LoVo (cell line): Measurements from ENCODE around the gene R3HDM2.
"Not testable (repeated sequence)": the region's sequence is repeated elsewhere in the genome, so short reads cannot be mapped to it uniquely, and the experiment has no call there.

Experiments used
- DNase-seq: peaks from one replicate; pipeline ENCODE4 v3.0.0-alpha.2; 2016; ENCODE audit warnings: low spot score

R3HDM2 gene

GRCh38 chr12:57329219-57329618, 101.6 kb downstream of the R3HDM2 start:
- no peak for DNase-seq

- no peak for DNase-seq
Measured at GRCh38 chr12:57325395-57325794, 105.4 kb downstream of the R3HDM2 start.

GRCh38 chr12:57323416-57323815, 107.4 kb downstream of the R3HDM2 start:
- no peak for DNase-seq

GRCh38 chr12:57320639-57321038, 110.2 kb downstream of the R3HDM2 start:
- DNase-seq: no peak

- no peak for DNase-seq
Measured at GRCh38 chr12:57319678-57320469, 111.0 kb downstream of the R3HDM2 start.

GRCh38 chr12:57315681-57316080, 115.2 kb downstream of the R3HDM2 start:
- no peak for DNase-seq

GRCh38 chr12:57312287-57312686, 118.6 kb downstream of the R3HDM2 start:
- DNase-seq: not testable (repeated sequence)

GRCh38 chr12:57309420-57309819, 121.4 kb downstream of the R3HDM2 start:
- peak; percentile 60 for DNase-seq

GRCh38 chr12:57300961-57301584, 129.8 kb downstream of the R3HDM2 start:
- no peak for DNase-seq

GRCh38 chr12:57299514-57300016, 131.3 kb downstream of the R3HDM2 start:
- DNase-seq: no peak

- DNase-seq: no peak
Measured at GRCh38 chr12:57296291-57296690, 134.6 kb downstream of the R3HDM2 start.

- DNase-seq: not testable (repeated sequence)
Measured at GRCh38 chr12:57282073-57282472, 148.8 kb downstream of the R3HDM2 start.

GRCh38 chr12:57280211-57281062, 150.4 kb downstream of the R3HDM2 start:
- DNase-seq: peak; percentile 78

- no peak for DNase-seq
Measured at GRCh38 chr12:57278465-57279381, 152.1 kb downstream of the R3HDM2 start.

GRCh38 chr12:57276935-57277563, 153.8 kb downstream of the R3HDM2 start:
- no peak for DNase-seq

GRCh38 chr12:57276233-57276632, 154.6 kb downstream of the R3HDM2 start:
- not testable (repeated sequence) for DNase-seq

- no peak for DNase-seq
Measured at GRCh38 chr12:57273516-57273915, 157.3 kb downstream of the R3HDM2 start.

GRCh38 chr12:57272337-57273151, 158.3 kb downstream of the R3HDM2 start:
- DNase-seq: no peak

GRCh38 chr12:57270966-57271470, 159.8 kb downstream of the R3HDM2 start:
- DNase-seq: no peak

GRCh38 chr12:57268264-57268663, 162.6 kb downstream of the R3HDM2 start:
- DNase-seq: no peak
